HG03095 (cell line): ENCODE results near the gene C1orf210.

Source experiments
- ATAC-seq: cut with Tn5 transposase; IDR thresholded peaks from one replicate; pipeline ENCODE4 v1.9.1; 2021; ENCODE audit warnings: moderate library complexity; ENCODE audit not compliant: unreplicated experiment

Gene C1orf210

GRCh38 chr1:43253173-43253572, 32.2 kb downstream of the C1orf210 start:
- ATAC-seq, result no peak

- ATAC-seq, result no peak
Observed at GRCh38 chr1:43252225-43252624, 33.2 kb downstream of the C1orf210 start.

GRCh38 chr1:43251024-43251423, 34.4 kb downstream of the C1orf210 start:
- ATAC-seq, result no peak

- no peak for ATAC-seq
Observed at GRCh38 chr1:43250351-43250761, 35.0 kb downstream of the C1orf210 start.

- no peak for ATAC-seq
Observed at GRCh38 chr1:43247256-43247921, 38.0 kb downstream of the C1orf210 start.

GRCh38 chr1:43246466-43247213, 38.7 kb downstream of the C1orf210 start:
- no peak for ATAC-seq

GRCh38 chr1:43243299-43243698, 42.1 kb downstream of the C1orf210 start:
- ATAC-seq, result no peak

- ATAC-seq, result no peak
Observed at GRCh38 chr1:43241413-43241836, 44.0 kb downstream of the C1orf210 start.

- peak; percentile 70 for ATAC-seq
Observed at GRCh38 chr1:43239484-43239883, 45.9 kb downstream of the C1orf210 start.

GRCh38 chr1:43238991-43239469, 46.4 kb downstream of the C1orf210 start:
- ATAC-seq, result peak; percentile 26

GRCh38 chr1:43238085-43238484, 47.3 kb downstream of the C1orf210 start:
- no peak for ATAC-seq

- no peak for ATAC-seq
Observed at GRCh38 chr1:43237121-43237520, 48.3 kb downstream of the C1orf210 start.

- no peak for ATAC-seq
Observed at GRCh38 chr1:43235451-43236121, 49.8 kb downstream of the C1orf210 start.

- ATAC-seq, result no peak
Observed at GRCh38 chr1:43235040-43235439, 50.3 kb downstream of the C1orf210 start.

- ATAC-seq, result no peak
Observed at GRCh38 chr1:43234267-43234666, 51.1 kb downstream of the C1orf210 start.

GRCh38 chr1:43233631-43234030, 51.8 kb downstream of the C1orf210 start:
- no peak for ATAC-seq

GRCh38 chr1:43232482-43232881, 52.9 kb downstream of the C1orf210 start:
- no peak for ATAC-seq

GRCh38 chr1:43232074-43232473, 53.3 kb downstream of the C1orf210 start:
- ATAC-seq, result no peak
